Large intestine (tissue), 3 donors: ENCODE results near the gene ZKSCAN7. TPM values are rescaled to one million over a fixed set of nuclear protein-coding genes. Genes with fewer than 3 reads are reported as not detected.

Source experiments
- DNase-seq, 2 donors: peaks; one replicate each; pipeline versions ENCODE4 v3.0.0 to v3.0.0-alpha.2; 2013
- H3K27ac ChIP-seq: one replicate; pipeline ENCODE4 v1.5.1; 2013; ENCODE audit warnings: low read length
- H3K27me3 ChIP-seq: 2 replicates; pipeline ENCODE4 v1.6.1; 2013; ENCODE audit warnings: low read length; ENCODE audit not compliant: control insufficient read depth, insufficient read depth
- H3K36me3 ChIP-seq: 2 replicates; pipeline ENCODE4 v1.6.1; 2013; ENCODE audit warnings: low read length; ENCODE audit not compliant: control insufficient read depth, insufficient read depth
- H3K4me1 ChIP-seq: one replicate; pipeline ENCODE4 v1.6.1; 2013; ENCODE audit warnings: low read length; ENCODE audit not compliant: control insufficient read depth, insufficient read depth
- H3K4me3 ChIP-seq: one replicate; pipeline ENCODE4 v1.5.1; 2013; ENCODE audit warnings: low read length
- H3K9me3 ChIP-seq: one replicate; pipeline ENCODE4 v1.6.1; 2013; ENCODE audit warnings: mild to moderate bottlenecking, low read depth, low read length, moderate library complexity; ENCODE audit not compliant: control insufficient read depth
- WGBS: methylation state at CpG from one replicate; pipeline ENCODE4 v1.1.5; 2013; ENCODE audit warnings: low lambda C conversion rate; ENCODE audit not compliant: insufficient coverage; 5-methylcytosine and 5-hydroxymethylcytosine counted together
- polyA plus RNA-seq: library from polyadenylated mRNA; unstranded; fragments of 120-200 nt; gene quantifications from one replicate; pipeline ENCODE4 v1.2.1, GENCODE V29; 2013

ZKSCAN7 gene
- polyA plus RNA-seq, 1 donor = 8.4 TPM

DNA sequence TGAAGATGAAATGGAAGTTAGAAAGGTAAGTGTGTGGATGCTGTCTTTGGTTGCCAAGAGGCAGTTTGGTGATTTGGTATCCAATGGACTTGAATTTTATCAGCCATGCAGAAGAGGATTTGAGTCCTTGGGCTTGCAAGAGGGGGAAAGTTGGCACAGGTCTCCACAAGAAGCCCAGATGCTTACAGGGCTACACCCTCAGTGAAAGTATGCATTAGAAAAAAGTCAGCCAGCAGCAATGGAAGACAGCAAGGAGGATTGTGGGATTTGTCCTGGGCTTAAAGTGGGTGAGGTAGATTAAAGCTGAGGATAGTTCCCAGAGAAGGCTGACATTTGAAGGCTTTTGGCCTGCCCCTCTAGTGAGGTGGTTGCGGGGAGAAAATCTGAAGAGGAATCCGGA is 46.8 kb downstream of the ZKSCAN7 start:
- H3K36me3 ChIP-seq = no peaks in the 10 kb centered on the region
- no peaks in the 10 kb centered on the region for H3K27me3 ChIP-seq
- H3K27ac ChIP-seq = no peak overlapping the region
- 100% methylated on average over 2 of the region's 2 CpGs for WGBS
- no peak overlapping the region for H3K4me3 ChIP-seq
- H3K9me3 ChIP-seq = peaks cover 15% of the 10 kb centered on the region
- H3K4me1 ChIP-seq = no peaks in the 10 kb centered on the region
- no peak for DNase-seq

DNA sequence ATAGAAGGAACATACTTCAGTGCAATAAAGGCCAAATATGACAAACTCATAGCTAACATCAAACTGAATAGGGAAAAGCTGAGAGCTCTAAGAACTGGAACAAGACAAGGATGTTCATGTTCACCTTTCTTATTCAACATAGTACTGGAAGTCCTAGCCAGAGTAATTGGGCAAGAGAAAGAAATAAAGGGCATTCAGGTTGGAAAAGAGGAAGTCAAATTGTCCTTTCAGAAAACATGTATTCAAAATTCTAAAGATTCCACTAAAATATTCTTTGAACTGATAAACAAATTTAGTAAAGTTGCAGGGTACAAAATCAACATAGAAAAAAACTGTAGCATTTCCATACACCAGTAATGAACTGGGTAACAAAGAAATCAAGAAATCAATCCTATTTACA is 57.7 kb downstream of the ZKSCAN7 start:
- Histone ChIP-seq H3K27me3 (no peaks in the 10 kb centered on the region), H3K9me3 (peaks cover 17% of the 10 kb centered on the region), H3K4me3 (no peak overlapping the region), H3K4me1 (no peaks in the 10 kb centered on the region), H3K27ac (no peak overlapping the region), H3K36me3 (no peaks in the 10 kb centered on the region)
- DNase-seq = no peak

Other genes starting within 250 kb of the ZKSCAN7 start
- gene TCAIM, start 216.4 kb upstream of the ZKSCAN7 start, polyA plus RNA-seq = 41.4 TPM
- gene ZNF445, start 77.5 kb upstream of the ZKSCAN7 start, polyA plus RNA-seq = 18.4 TPM
- gene ZNF660, start 29.8 kb downstream of the ZKSCAN7 start, polyA plus RNA-seq = 5.7 TPM
- 22.1 TPM for gene ZNF197, start 69.8 kb downstream of the ZKSCAN7 start, polyA plus RNA-seq
- gene ZNF35, start 93.5 kb downstream of the ZKSCAN7 start, polyA plus RNA-seq = 7.7 TPM
- 9.9 TPM for gene ZNF502, start 157.5 kb downstream of the ZKSCAN7 start, polyA plus RNA-seq
- 6.1 TPM for gene ZNF501, start 174.4 kb downstream of the ZKSCAN7 start, polyA plus RNA-seq
- 28.6 TPM for gene KIAA1143, start 206.4 kb downstream of the ZKSCAN7 start, polyA plus RNA-seq
- gene KIF15, start 206.6 kb downstream of the ZKSCAN7 start, polyA plus RNA-seq = 7.6 TPM